HEK293T (cell line): Measurements from ENCODE around the gene TP53I11.

Experiments
- CTCF ChIA-PET: fragments of 350-600 bp; formaldehyde crosslinking; extraction: SDS; loops from one replicate; lab custom pipeline; 2021; ENCODE audit warnings: antibody characterized with exemption, inconsistent platforms; lab: Yijun Ruan, JAX
- POLR2A ChIA-PET: fragments of 350-600 bp; formaldehyde crosslinking; extraction: SDS; loops from one replicate; lab custom pipeline; 2020; ENCODE audit warnings: antibody characterized with exemption, inconsistent platforms; lab: Yijun Ruan, JAX
- DNase-seq: peaks from one replicate; pipeline ENCODE4 v3.0.0; 2012; ENCODE audit warnings: mixed read lengths; ENCODE audit errors: extremely low spot score
- ARNT ChIP-seq: fragments of 450-650 bp; IDR thresholded peaks from 2 replicates; pipeline ENCODE4 v1.6.1; 2017; ENCODE audit warnings: mild to moderate bottlenecking
- BHLHE40 ChIP-seq: fragments of 450-650 bp; IDR thresholded peaks from 2 replicates; pipeline ENCODE4 v1.6.1; 2016; ENCODE audit warnings: mild to moderate bottlenecking, moderate library complexity, borderline replicate concordance
- CTBP1 ChIP-seq: fragments of 450-650 bp; IDR thresholded peaks from 2 replicates; pipeline ENCODE4 v1.6.1; 2016; ENCODE audit warnings: borderline replicate concordance
- ELF4 ChIP-seq: fragments of 450-650 bp; IDR thresholded peaks from 2 replicates; pipeline ENCODE4 v1.6.1; 2017; ENCODE audit warnings: antibody characterized with exemption
- FOXA1 ChIP-seq: fragments of 450-650 bp; IDR thresholded peaks from 2 replicates; pipeline ENCODE4 v1.6.1; 2016; ENCODE audit warnings: mild to moderate bottlenecking
- FOXK2 ChIP-seq: fragments of 450-650 bp; IDR thresholded peaks from 2 replicates; pipeline ENCODE4 v1.6.1; 2016; ENCODE audit warnings: mild to moderate bottlenecking
- FOXM1 ChIP-seq: fragments of 450-650 bp; IDR thresholded peaks from 2 replicates; pipeline ENCODE4 v1.6.1; 2017; ENCODE audit warnings: mild to moderate bottlenecking, borderline replicate concordance
- HDGF ChIP-seq: fragments of 450-650 bp; IDR thresholded peaks from 2 replicates; pipeline ENCODE4 v1.6.1; 2017; ENCODE audit warnings: antibody characterized with exemption, borderline replicate concordance
- L3MBTL2 ChIP-seq: fragments of 450-650 bp; conservative IDR thresholded peaks from 2 replicates; pipeline ENCODE4 v1.6.1; 2016; ENCODE audit warnings: mild to moderate bottlenecking
- LEF1 ChIP-seq: fragments of 450-650 bp; IDR thresholded peaks from 2 replicates; pipeline ENCODE4 v1.6.1; 2017; ENCODE audit warnings: mild to moderate bottlenecking, borderline replicate concordance
- NFRKB ChIP-seq: fragments of 450-650 bp; IDR thresholded peaks from 2 replicates; pipeline ENCODE4 v1.6.1; 2016; ENCODE audit warnings: mild to moderate bottlenecking, moderate library complexity
- PKNOX1 ChIP-seq: fragments of 450-650 bp; IDR thresholded peaks from 2 replicates; pipeline ENCODE4 v1.6.1; 2016
- SP1 ChIP-seq: fragments of 450-650 bp; IDR thresholded peaks from 2 replicates; pipeline ENCODE4 v1.6.1; 2017
- SUZ12 ChIP-seq: fragments of 450-650 bp; IDR thresholded peaks from 2 replicates; pipeline ENCODE4 v1.6.1; 2016; ENCODE audit warnings: mild to moderate bottlenecking
- TARDBP ChIP-seq: fragments of 450-650 bp; IDR thresholded peaks from 2 replicates; pipeline ENCODE4 v1.6.1; 2016
- ZNF384 ChIP-seq: fragments of 450-650 bp; IDR thresholded peaks from 2 replicates; pipeline ENCODE4 v1.6.1; 2016

TP53I11 gene

DNA sequence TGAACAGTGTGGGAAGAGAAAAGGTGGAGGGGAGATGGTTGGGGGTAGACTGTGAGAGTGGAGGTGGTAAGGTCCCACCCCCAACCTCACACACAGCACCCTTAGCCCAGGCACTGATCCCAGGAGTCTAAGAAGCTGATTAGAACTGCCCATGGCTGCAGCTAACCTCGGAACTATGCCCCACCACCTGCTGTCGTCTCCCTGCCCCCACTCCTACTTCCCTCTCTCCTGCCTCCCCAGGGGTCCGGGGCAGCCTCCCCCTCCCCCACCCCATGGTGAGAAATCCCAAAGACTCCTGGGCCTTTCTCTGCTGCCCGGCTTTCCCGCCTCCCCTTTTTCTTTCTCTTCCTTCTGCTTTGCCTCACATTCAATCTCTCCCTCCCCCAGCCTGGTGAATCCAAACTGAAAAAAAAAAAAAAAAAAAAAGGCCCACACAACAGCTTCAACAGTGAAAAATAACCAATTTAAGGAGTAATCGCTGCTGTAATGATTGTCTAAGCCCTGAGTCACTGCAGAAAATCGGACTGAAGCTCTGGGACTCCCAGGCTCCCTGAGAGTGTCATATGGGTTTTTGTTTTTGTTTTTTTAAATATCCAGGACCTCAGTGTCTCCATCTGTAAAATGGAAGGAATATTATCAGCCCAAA, 9.6 kb upstream of the TP53I11 start:
- peak; percentile 64; the same call in 1 of the 2 replicates for TF ChIP-seq ZNF384
- no peak for TF ChIP-seq NFRKB
- ChIA-PET CTCF (interaction anchor here (1.1 to 2.0 kb wide), 2 partner anchors 16 to 24 kb away, joined by 3 to 11 read pairs; no protein-coding TSS in a partner anchor), POLR2A (no interaction called here)
- DNase-seq: no peak

DNA sequence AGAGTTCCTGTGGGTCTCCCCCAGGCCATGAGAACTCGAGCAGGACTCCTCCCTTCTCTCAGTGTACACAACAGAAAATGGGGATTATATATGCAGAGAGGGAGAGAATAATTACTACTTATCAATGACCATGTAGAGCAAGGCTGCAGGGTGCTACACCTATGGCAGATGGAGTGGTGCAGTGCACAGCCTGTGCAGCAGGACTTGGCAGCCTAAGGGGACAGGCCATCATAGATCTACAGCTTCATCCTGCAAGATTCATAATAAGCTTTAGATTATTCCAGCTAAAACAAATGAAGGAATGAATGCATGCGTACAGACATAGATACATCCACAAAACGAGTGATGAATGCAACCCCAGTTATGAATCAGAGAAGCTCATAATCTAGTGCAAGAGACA, 8.4 kb upstream of the TP53I11 start:
- ChIA-PET POLR2A (no interaction called here), CTCF (interaction anchor here (2.0 kb wide), 1 partner anchor 23 kb away, joined by 11 read pairs; no protein-coding TSS in a partner anchor)
- DNase-seq: no peak
- TF ChIP-seq FOXM1: no peak
- no peak for TF ChIP-seq SP1
- no peak for TF ChIP-seq PKNOX1
- no peak for TF ChIP-seq ZNF384

GRCh38 chr11:44957776-44958564, 7.3 kb upstream of the TP53I11 start:
- no peak for DNase-seq
- CTCF ChIA-PET: interaction anchor here (0.5 to 2.0 kb wide), 3 partner anchors 22 to 150 kb away, joined by 4 to 11 read pairs (median 4); no protein-coding TSS in a partner anchor
- POLR2A ChIA-PET: no interaction called here
- TF ChIP-seq BHLHE40: no peak
- no peak for TF ChIP-seq ARNT
- no peak for TF ChIP-seq ELF4

- no peak for TF ChIP-seq SP1
- TF ChIP-seq FOXK2: no peak
- TF ChIP-seq CTBP1: no peak
- TF ChIP-seq ARNT: no peak
- TF ChIP-seq PKNOX1: peak; percentile 54; the same call in 1 of the 2 replicates
- peak; percentile 22 for DNase-seq
- ChIA-PET POLR2A (no interaction called here), CTCF (no interaction called here)
Observed at GRCh38 chr11:44957040-44957515, 6.4 kb upstream of the TP53I11 start.

DNA sequence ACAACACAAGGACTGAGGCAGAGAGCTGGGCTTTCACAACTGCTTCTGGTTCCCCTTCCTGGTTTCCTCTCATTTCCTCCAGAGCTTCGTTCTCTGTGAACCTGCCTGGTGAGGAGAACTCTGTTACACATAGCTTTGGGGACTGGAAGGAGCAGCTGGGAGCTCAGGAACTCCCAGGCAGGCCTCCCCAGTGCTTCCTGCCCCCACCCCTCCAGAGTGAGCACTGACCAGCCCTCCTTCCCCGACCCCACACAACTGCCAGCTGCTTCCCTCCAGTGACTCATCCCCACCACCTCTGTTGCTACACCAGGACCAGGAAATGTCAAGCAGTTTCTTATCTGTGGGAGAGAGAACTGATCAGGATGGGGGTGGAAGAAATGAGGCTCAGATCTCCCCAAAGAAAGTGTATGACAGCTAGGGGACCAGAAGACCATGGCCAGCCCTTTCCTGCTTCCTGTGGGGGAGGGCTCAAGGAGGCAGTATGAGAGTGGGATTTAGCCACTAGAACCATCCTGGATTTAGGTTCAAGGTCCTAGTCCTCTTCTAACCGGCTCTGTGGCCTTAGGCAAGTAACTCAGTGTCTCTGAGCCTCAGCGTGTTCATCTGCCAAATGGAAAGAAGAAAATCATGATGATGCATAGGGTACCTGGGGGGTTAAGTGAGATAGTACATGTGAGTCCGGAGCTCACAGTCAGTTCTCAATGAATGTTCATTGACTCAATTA, 4.5 kb upstream of the TP53I11 start:
- no peak for DNase-seq
- CTCF ChIA-PET: no interaction called here
- POLR2A ChIA-PET: no interaction called here
- TF ChIP-seq BHLHE40 (no peak), CTBP1 (no peak), L3MBTL2 (no peak), SP1 (no peak), ARNT (no peak), PKNOX1 (no peak), FOXA1 (no peak), ELF4 (no peak), NFRKB (no peak), ZNF384 (no peak), FOXK2 (no peak), HDGF (no peak), TARDBP (no peak), LEF1 (no peak)

- ChIA-PET POLR2A (no interaction called here), CTCF (no interaction called here)
- no peak for TF ChIP-seq NFRKB
- no peak for TF ChIP-seq LEF1
- TF ChIP-seq ZNF384: no peak
- TF ChIP-seq ELF4: no peak
- TF ChIP-seq CTBP1: no peak
- TF ChIP-seq FOXA1: no peak
- TF ChIP-seq FOXM1: no peak
- TF ChIP-seq HDGF: no peak
- TF ChIP-seq ARNT: no peak
- no peak for TF ChIP-seq BHLHE40
- TF ChIP-seq SUZ12: no peak
- TF ChIP-seq L3MBTL2: no peak
- TF ChIP-seq TARDBP: no peak
- TF ChIP-seq FOXK2: no peak
- no peak for DNase-seq
Observed at GRCh38 chr11:44954051-44954906, 3.6 kb upstream of the TP53I11 start.
